Liver (tissue), 3 donors: Measurements from ENCODE around the gene EXOG.

Experiments
- FOXA1 ChIP-seq: IDR thresholded peaks from 2 replicates; pipeline ENCODE4 v1.6.1; 2016; ENCODE audit warnings: antibody characterized with exemption
- GABPA ChIP-seq, 2 donors: IDR thresholded peaks in 1 of 2; conservative IDR thresholded peaks in 1 of 2; 2 replicates each; pipeline ENCODE4 v1.6.1; 2016; ENCODE audit warnings: antibody characterized with exemption in 2 of 2, mild to moderate bottlenecking in 1 of 2, moderate library complexity in 1 of 2
- HNF4A ChIP-seq, 2 donors: conservative IDR thresholded peaks; 2 replicates each; pipeline ENCODE4 v1.6.1; 2016; ENCODE audit warnings: antibody characterized with exemption in 2 of 2, mild to moderate bottlenecking in 2 of 2
- JUND ChIP-seq, 2 donors: IDR thresholded peaks; 2 replicates each; pipeline ENCODE4 v1.6.1; 2016; ENCODE audit warnings: antibody characterized with exemption in 2 of 2
- RAD21 ChIP-seq, 2 donors: IDR thresholded peaks; 2 replicates each; pipeline ENCODE4 v1.6.1; 2016; ENCODE audit warnings: antibody characterized with exemption in 2 of 2, mild to moderate bottlenecking in 2 of 2
- RXRA ChIP-seq, 2 donors: IDR thresholded peaks; 2 replicates each; pipeline ENCODE4 v1.6.1; 2017 to 2018; ENCODE audit warnings: antibody characterized with exemption in 2 of 2, mild to moderate bottlenecking in 1 of 2
- TAF1 ChIP-seq: conservative IDR thresholded peaks from 2 replicates; pipeline ENCODE4 v1.6.1; 2016; ENCODE audit warnings: antibody characterized with exemption, mild to moderate bottlenecking
- YY1 ChIP-seq: IDR thresholded peaks from 2 replicates; pipeline ENCODE4 v1.6.1; 2016; ENCODE audit warnings: antibody characterized with exemption, mild to moderate bottlenecking
- TF ChIP-seq, protein P1 (sequence below): fragments of 150-350 bp; IDR thresholded peaks from 2 replicates; pipeline ENCODE4 v1.5.1; 2017; ENCODE audit warnings: improper control_type of control experiment, low read depth, low read length; ENCODE audit not compliant: missing input control
- TF ChIP-seq, protein P2 (sequence below): IDR thresholded peaks from 2 replicates; pipeline ENCODE4 v1.6.1; 2016; ENCODE audit warnings: antibody characterized with exemption, mild to moderate bottlenecking
- TF ChIP-seq, protein P3 (sequence below): IDR thresholded peaks from 2 replicates; pipeline ENCODE4 v1.6.1; 2016; ENCODE audit warnings: antibody characterized with exemption
- donor health status: healthy.
- donor health status: healthy.

DNA sequence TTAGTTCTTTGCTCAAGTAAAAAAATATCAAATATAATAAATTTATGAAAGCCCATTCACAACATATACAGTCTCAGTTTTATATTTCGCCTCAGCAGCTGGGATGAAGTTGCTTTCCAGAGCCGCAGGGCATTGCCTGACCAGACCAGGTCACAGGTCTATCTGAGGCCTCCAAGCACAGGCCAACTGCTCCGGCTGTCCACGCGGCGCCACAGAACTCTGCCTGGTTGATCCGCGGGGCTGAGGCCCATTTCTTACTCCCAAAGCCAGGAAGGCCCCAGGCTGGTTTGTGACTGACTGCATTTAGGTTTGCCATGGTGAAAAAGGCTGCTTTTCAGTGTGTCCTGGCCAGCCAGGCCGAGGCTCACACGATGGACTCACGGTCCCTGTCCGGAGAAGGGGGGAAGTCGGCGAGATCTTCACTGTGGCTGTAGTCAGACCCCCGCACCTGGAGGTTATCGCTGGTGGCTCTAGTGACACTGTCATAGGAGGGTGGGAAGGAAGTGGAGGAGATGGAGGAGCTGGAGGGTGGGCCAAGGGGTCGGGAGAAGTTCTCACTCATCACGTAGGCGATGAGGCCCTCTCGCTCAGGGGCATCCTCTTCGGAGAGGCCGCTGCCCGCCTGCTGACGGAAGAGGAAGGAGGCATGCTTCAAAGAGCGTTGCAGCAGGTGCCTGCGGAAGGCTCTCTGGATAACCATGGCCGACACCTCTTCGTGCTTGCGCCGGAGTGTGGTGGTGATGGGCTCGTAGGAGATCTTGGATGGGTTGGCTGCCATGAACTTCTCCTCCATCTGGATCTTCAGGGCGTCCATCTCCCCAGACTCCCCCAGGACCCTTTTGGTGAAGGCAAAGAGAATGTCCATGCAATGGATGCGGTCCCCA is 54.1 kb downstream of the EXOG start:
- TF ChIP-seq, protein P1, sequence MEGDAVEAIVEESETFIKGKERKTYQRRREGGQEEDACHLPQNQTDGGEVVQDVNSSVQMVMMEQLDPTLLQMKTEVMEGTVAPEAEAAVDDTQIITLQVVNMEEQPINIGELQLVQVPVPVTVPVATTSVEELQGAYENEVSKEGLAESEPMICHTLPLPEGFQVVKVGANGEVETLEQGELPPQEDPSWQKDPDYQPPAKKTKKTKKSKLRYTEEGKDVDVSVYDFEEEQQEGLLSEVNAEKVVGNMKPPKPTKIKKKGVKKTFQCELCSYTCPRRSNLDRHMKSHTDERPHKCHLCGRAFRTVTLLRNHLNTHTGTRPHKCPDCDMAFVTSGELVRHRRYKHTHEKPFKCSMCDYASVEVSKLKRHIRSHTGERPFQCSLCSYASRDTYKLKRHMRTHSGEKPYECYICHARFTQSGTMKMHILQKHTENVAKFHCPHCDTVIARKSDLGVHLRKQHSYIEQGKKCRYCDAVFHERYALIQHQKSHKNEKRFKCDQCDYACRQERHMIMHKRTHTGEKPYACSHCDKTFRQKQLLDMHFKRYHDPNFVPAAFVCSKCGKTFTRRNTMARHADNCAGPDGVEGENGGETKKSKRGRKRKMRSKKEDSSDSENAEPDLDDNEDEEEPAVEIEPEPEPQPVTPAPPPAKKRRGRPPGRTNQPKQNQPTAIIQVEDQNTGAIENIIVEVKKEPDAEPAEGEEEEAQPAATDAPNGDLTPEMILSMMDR = no peak
- TF ChIP-seq, protein P2, sequence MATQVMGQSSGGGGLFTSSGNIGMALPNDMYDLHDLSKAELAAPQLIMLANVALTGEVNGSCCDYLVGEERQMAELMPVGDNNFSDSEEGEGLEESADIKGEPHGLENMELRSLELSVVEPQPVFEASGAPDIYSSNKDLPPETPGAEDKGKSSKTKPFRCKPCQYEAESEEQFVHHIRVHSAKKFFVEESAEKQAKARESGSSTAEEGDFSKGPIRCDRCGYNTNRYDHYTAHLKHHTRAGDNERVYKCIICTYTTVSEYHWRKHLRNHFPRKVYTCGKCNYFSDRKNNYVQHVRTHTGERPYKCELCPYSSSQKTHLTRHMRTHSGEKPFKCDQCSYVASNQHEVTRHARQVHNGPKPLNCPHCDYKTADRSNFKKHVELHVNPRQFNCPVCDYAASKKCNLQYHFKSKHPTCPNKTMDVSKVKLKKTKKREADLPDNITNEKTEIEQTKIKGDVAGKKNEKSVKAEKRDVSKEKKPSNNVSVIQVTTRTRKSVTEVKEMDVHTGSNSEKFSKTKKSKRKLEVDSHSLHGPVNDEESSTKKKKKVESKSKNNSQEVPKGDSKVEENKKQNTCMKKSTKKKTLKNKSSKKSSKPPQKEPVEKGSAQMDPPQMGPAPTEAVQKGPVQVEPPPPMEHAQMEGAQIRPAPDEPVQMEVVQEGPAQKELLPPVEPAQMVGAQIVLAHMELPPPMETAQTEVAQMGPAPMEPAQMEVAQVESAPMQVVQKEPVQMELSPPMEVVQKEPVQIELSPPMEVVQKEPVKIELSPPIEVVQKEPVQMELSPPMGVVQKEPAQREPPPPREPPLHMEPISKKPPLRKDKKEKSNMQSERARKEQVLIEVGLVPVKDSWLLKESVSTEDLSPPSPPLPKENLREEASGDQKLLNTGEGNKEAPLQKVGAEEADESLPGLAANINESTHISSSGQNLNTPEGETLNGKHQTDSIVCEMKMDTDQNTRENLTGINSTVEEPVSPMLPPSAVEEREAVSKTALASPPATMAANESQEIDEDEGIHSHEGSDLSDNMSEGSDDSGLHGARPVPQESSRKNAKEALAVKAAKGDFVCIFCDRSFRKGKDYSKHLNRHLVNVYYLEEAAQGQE = no peak
- TF ChIP-seq HNF4A (conservative IDR thresholded peaks at IDR 0.05) (no peak), RAD21 (IDR thresholded peaks at IDR 0.05) (no peak), YY1 (no peak), RXRA (IDR thresholded peaks at IDR 0.05) (no peak), FOXA1 (no peak), TAF1 (no peak), GABPA (IDR thresholded peaks at IDR 0.05 in 1 of 2, conservative IDR thresholded peaks at IDR 0.05 in 1 of 2) (no peak), JUND (IDR thresholded peaks at IDR 0.05) (no peak)
- TF ChIP-seq, protein P3, sequence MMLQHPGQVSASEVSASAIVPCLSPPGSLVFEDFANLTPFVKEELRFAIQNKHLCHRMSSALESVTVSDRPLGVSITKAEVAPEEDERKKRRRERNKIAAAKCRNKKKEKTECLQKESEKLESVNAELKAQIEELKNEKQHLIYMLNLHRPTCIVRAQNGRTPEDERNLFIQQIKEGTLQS = no peak
